Kidney epithelial cell (primary cell): ENCODE data around the gene CDKAL1. TPM values are rescaled to one million over a fixed set of nuclear protein-coding genes. Genes with fewer than 3 reads are reported as not detected.

Experiments
- DNase-seq: peaks from one replicate; pipeline ENCODE4 v3.0.0-alpha.2; 2010; ENCODE audit warnings: low read depth
- H3K27me3 ChIP-seq: 2 replicates; pipeline ENCODE4 v1.6.0; 2011; ENCODE audit warnings: low read length; ENCODE audit not compliant: control insufficient read depth, insufficient read depth
- H3K36me3 ChIP-seq: 2 replicates; pipeline ENCODE4 v1.5.1; 2011; ENCODE audit warnings: low read length; ENCODE audit not compliant: control insufficient read depth, insufficient read depth
- H3K4me3 ChIP-seq: 2 replicates; pipeline ENCODE4 v1.5.1; 2011; ENCODE audit warnings: low read depth, mild to moderate bottlenecking, control low read depth, low read length
- total RNA-seq: library from RNA; depleted of rRNA; stranded (reverse); fragments of >200 nt; gene quantifications from 2 replicates; pipeline ENCODE4 v1.2.3, GENCODE V29; 2015
- TF ChIP-seq, protein P1 (sequence below): IDR thresholded peaks from 2 replicates; pipeline ENCODE4 v1.5.1; 2011; ENCODE audit warnings: mild to moderate bottlenecking, moderate library complexity, low read length, control low read depth, inconsistent platforms; ENCODE audit not compliant: insufficient read depth, poor library complexity, severe bottlenecking

CDKAL1 gene
- total RNA-seq, 1 donor from 2014 or later = 15.0 TPM

DNA sequence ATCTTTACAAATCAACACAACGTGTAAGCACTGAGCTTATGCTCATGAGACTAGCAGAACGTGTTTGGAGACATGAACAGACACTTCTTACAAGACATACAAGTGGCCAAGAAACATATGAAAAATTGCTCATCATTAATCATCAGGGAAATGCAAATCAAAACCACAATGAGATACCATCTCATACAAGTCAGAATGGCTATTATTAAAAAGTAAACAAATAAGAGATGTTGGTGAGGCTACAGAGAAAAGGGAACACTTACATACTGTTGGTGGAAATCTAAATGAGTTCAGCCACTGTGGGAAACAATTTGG, 731.4 kb downstream of the CDKAL1 start:
- no peak for DNase-seq
- H3K4me3 ChIP-seq = no peak overlapping the region
- TF ChIP-seq, protein P1, sequence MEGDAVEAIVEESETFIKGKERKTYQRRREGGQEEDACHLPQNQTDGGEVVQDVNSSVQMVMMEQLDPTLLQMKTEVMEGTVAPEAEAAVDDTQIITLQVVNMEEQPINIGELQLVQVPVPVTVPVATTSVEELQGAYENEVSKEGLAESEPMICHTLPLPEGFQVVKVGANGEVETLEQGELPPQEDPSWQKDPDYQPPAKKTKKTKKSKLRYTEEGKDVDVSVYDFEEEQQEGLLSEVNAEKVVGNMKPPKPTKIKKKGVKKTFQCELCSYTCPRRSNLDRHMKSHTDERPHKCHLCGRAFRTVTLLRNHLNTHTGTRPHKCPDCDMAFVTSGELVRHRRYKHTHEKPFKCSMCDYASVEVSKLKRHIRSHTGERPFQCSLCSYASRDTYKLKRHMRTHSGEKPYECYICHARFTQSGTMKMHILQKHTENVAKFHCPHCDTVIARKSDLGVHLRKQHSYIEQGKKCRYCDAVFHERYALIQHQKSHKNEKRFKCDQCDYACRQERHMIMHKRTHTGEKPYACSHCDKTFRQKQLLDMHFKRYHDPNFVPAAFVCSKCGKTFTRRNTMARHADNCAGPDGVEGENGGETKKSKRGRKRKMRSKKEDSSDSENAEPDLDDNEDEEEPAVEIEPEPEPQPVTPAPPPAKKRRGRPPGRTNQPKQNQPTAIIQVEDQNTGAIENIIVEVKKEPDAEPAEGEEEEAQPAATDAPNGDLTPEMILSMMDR = no peak
- H3K36me3 ChIP-seq = no peaks in the 10 kb centered on the region
- H3K27me3 ChIP-seq = no peaks in the 10 kb centered on the region

GRCh38 chr6:21270636-21271201, 736.5 kb downstream of the CDKAL1 start:
- Histone ChIP-seq H3K36me3 (no peaks in the 10 kb centered on the region), H3K27me3 (no peaks in the 10 kb centered on the region), H3K4me3 (no peak overlapping the region)
- TF ChIP-seq, protein P1 = no peak
- no peak for DNase-seq

DNA sequence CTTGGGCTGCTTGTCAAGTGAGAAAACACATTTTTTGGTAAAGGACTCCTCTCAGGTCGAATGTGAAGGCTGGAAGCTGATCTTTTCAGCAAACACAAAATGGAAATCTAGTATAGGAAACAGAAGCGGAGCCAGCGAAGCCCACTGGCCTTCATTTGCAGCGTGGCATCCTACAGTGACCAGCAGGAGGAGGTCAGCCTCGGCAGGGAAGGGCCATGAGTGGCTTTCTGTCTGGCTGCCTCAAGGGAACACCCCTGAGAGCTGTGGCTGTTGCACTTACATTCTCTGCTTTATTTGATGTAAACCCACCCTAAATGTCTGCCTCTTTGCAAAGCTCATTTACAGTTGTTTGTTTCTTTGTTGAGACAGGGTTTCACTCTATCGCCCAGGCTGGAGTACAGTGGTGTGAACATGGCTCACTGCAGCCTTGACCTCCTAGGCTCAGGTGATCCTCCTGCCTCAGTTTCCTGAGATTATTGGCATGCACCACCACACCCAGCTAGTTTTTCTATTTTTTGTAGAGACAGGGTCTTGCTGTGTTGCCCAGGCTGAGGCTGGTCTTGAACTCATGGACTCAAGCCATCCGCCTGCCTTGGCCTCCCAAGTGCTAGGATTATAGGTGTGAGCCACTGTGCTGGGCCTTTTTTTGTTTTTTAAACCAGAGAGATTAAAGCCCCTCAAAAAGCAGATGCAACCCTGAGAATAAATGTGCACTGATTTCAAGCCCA, 737.3 kb downstream of the CDKAL1 start:
- H3K27me3 ChIP-seq = no peaks in the 10 kb centered on the region
- H3K4me3 ChIP-seq = no peak overlapping the region
- no peaks in the 10 kb centered on the region for H3K36me3 ChIP-seq
- TF ChIP-seq, protein P1 = no peak
- no peak for DNase-seq

DNA sequence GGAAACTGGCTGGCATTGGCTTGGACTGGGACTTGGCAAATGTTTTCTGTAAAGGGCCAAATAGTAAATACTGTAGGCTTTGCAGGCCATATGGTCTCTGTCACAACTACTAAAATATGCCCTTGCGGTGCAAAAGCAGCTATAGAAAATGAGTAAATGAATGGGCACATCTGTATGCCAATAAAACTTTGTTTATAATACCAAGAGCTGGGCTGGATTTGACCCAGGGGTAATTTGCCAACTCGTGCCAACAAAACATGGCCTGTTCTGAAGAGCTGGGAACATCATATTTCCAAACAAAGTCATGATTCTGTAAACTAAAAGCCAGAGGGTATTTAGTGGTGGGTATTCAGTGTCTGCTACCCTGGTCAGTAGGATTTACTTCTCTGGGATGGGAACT, 739.2 kb downstream of the CDKAL1 start:
- Histone ChIP-seq H3K27me3 (no peaks in the 10 kb centered on the region), H3K4me3 (no peak overlapping the region), H3K36me3 (no peaks in the 10 kb centered on the region)
- TF ChIP-seq, protein P1 = no peak
- DNase-seq = no peak

DNA sequence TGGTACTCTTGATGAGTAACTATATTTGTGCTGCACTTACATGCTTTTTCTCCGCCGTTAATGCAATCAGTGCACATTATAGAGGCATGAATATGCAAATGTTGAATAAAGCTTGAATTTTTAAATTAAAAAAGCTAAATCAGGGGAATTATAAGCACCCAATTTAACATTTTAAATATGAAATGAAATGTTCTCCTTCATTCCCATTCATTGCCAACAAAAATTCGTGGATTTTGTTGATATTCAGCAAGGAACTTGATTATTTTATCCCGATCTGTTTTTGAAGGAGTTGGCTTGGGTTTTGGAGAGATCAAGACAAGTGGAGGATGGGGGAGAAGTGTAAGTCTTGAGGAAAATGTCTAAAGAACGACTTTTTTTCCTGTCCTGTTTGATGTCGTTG, 740.6 kb downstream of the CDKAL1 start:
- TF ChIP-seq, protein P1 = no peak
- Histone ChIP-seq H3K4me3 (no peak overlapping the region), H3K27me3 (no peaks in the 10 kb centered on the region), H3K36me3 (no peaks in the 10 kb centered on the region)
- no peak for DNase-seq
